Calu3 (cell line): ENCODE results near the gene OXSR1. TPM values are rescaled to one million over a fixed set of nuclear protein-coding genes. Genes with fewer than 3 reads are reported as not detected.
"Not testable (repeated sequence)": the region's sequence is repeated elsewhere in the genome, so short reads cannot be mapped to it uniquely, and the experiment has no call there.

Source experiments
- BruUV-seq: library from RNA; stranded (reverse); fragments of 400-500 nt; replicated peaks from 2 replicates; lab custom pipeline; 2021; lab: Mats Ljungman, UMichigan
- CTCF ChIA-PET: fragments of 300-600 bp; sonication (Branson Sonifier 250); formaldehyde crosslinking; loops from one replicate; lab custom pipeline; 2022; ENCODE audit warnings: antibody characterized with exemption; lab: Charles Lee
- DNase-seq: peaks from one replicate; pipeline ENCODE4 v3.0.0; 2022
- H3K27ac Mint-ChIP-seq: one replicate; pipeline ENCODE4 v1.8.0; 2022; ENCODE audit warnings: mixed read lengths; ENCODE audit not compliant: unreplicated experiment
- H3K27me3 Mint-ChIP-seq: one replicate; pipeline ENCODE4 v1.8.0; 2022; ENCODE audit warnings: mixed read lengths; ENCODE audit not compliant: unreplicated experiment
- H3K36me3 Mint-ChIP-seq: one replicate; pipeline ENCODE4 v1.8.0; 2022; ENCODE audit warnings: mild to moderate bottlenecking, moderate library complexity, mixed read lengths; ENCODE audit not compliant: insufficient read depth, unreplicated experiment
- H3K4me1 Mint-ChIP-seq: one replicate; pipeline ENCODE4 v1.8.0; 2022; ENCODE audit warnings: mild to moderate bottlenecking, low read depth, mixed read lengths; ENCODE audit not compliant: unreplicated experiment
- H3K4me3 Mint-ChIP-seq: one replicate; pipeline ENCODE4 v1.8.0; 2022; ENCODE audit warnings: mild to moderate bottlenecking, low read depth, moderate library complexity, mixed read lengths; ENCODE audit not compliant: unreplicated experiment
- H3K9me3 Mint-ChIP-seq: one replicate; pipeline ENCODE4 v1.8.0; 2022; ENCODE audit warnings: low read depth, mixed read lengths; ENCODE audit not compliant: unreplicated experiment
- CTCF ChIP-seq: fragments of 200-600 bp; IDR thresholded peaks from one replicate; pipeline ENCODE4 v1.8.0; 2022; ENCODE audit warnings: antibody characterized with exemption; ENCODE audit not compliant: unreplicated experiment
- intact Hi-C: fragments of 100-400 bp; cut with micrococcal nuclease; formaldehyde crosslinking; loops from one replicate; pipeline ENCODE4 v1.10.0; 2022; ENCODE audit not compliant: unreplicated experiment
- total RNA-seq: library from RNA; stranded (reverse); gene quantifications from 2 replicates; pipeline ENCODE4 v1.2.3, GENCODE V29; 2022

The OXSR1 gene
- total RNA-seq, 1 experiment from 2014 or later, result 50.4 TPM

- H3K27ac Mint-ChIP-seq, result no peak overlapping the region
Measured at GRCh38 chr3:38173834-38174418, 8.6 kb downstream of the OXSR1 start.

GRCh38 chr3:38177181-38177580 lies 11.8 kb downstream of the OXSR1 start:
- no peak for TF ChIP-seq CTCF
- CTCF ChIA-PET, result no interaction called here
- no peak for DNase-seq
- Mint-ChIP-seq H3K27me3 (no peaks in the 10 kb centered on the region), H3K36me3 (peaks cover 9% of the 10 kb centered on the region), H3K27ac (no peak overlapping the region), H3K4me3 (no peak overlapping the region), H3K4me1 (peaks cover 27% of the 10 kb centered on the region), H3K9me3 (no peaks in the 10 kb centered on the region)
- intact Hi-C loops, result no loop called here
- no TSS peak for BruUV-seq

More at GRCh38 chr3:38173834-38174418, 8.6 kb downstream of the OXSR1 start:
- BruUV-seq, result no TSS peak
- DNase-seq, result no peak
- H3K27me3 Mint-ChIP-seq, result no peaks in the 10 kb centered on the region
- peaks cover 41% of the 10 kb centered on the region for H3K4me1 Mint-ChIP-seq
- no peaks in the 10 kb centered on the region for H3K9me3 Mint-ChIP-seq
- H3K4me3 Mint-ChIP-seq, result peak overlapping the region; percentile 0
- CTCF ChIA-PET, result no interaction called here
- no peak for TF ChIP-seq CTCF
- intact Hi-C loops, result no loop called here
- H3K36me3 Mint-ChIP-seq, result peaks cover 3% of the 10 kb centered on the region

DNA sequence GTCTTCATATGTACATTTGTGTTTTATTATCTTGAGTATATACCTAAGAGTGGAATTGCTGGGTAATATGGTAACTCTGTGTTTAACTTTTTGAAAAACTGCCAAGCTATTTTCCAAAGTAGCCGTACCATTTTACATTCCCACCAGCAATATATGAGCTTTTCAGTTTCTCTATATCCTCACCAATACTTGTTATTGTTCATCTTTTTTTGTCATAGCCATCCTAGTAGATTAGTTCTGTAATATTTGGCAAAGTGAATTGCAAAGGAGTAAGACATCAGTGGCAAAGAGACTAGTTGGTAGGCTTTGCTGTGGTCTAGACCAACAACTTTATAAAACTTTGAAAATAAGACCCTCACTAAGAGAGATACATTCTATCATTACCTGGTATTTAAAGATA lies 21.4 kb downstream of the OXSR1 start:
- intact Hi-C loops, result no loop called here
- peaks cover 23% of the 10 kb centered on the region for H3K36me3 Mint-ChIP-seq
- no TSS peak for BruUV-seq
- H3K4me1 Mint-ChIP-seq, result no peaks in the 10 kb centered on the region
- no peak for DNase-seq
- no peak overlapping the region for H3K4me3 Mint-ChIP-seq
- CTCF ChIA-PET, result no interaction called here
- H3K9me3 Mint-ChIP-seq, result no peaks in the 10 kb centered on the region
- H3K27me3 Mint-ChIP-seq, result no peaks in the 10 kb centered on the region
- no peak overlapping the region for H3K27ac Mint-ChIP-seq
- no peak for TF ChIP-seq CTCF

- no peak for TF ChIP-seq CTCF
- H3K27ac Mint-ChIP-seq, result no peak overlapping the region
- H3K9me3 Mint-ChIP-seq, result no peaks in the 10 kb centered on the region
- intact Hi-C loops, result no loop called here
- peaks cover 17% of the 10 kb centered on the region for H3K36me3 Mint-ChIP-seq
- H3K4me1 Mint-ChIP-seq, result no peaks in the 10 kb centered on the region
- DNase-seq, result no peak
- no TSS peak for BruUV-seq
- no peak overlapping the region for H3K4me3 Mint-ChIP-seq
- H3K27me3 Mint-ChIP-seq, result no peaks in the 10 kb centered on the region
- CTCF ChIA-PET, result no interaction called here
Measured at GRCh38 chr3:38190481-38190881, 25.1 kb downstream of the OXSR1 start.

DNA sequence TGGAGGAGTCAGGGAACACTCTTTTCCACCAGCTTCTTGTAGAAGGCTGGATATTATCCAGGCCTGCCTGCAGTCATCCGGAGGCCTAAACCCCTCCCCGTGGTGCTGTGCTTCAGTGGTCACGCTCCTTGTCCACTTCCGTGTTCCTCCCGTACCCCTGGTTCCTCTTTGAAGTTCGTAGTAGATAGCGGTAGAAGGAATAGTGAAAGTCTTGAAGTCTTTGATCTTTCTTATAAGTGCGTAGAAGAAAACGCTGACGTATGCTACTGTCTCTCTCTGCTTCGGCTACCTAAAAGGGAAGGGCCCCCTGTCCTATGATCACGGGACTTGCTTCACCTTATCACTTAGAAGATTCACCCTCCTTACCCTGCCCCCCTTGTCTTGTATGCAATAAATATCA lies 37.6 kb downstream of the OXSR1 start:
- H3K4me1 Mint-ChIP-seq, H3K27me3 Mint-ChIP-seq, CTCF ChIA-PET, DNase-seq, BruUV-seq, H3K9me3 Mint-ChIP-seq, intact Hi-C loops, H3K4me3 Mint-ChIP-seq, H3K27ac Mint-ChIP-seq: not testable (repeated sequence)
- peaks cover 15% of the 10 kb centered on the region for H3K36me3 Mint-ChIP-seq
